GM12878 (cell line): ENCODE measurements around the gene CARHSP1. TPM values are rescaled to one million over a fixed set of nuclear protein-coding genes. Genes with fewer than 3 reads are reported as not detected.

Source experiments
- ATAC-seq: fragments of 200-7000 bp; cut with Tn5 transposase; 3 replicates; pipeline ENCODE4 v1.9.1; 2020; ENCODE audit warnings: mild to moderate bottlenecking, moderate library complexity
- BruUV-seq: library from RNA; stranded (reverse); fragments of 400-500 nt; replicated peaks from 2 replicates; lab custom pipeline; 2021; lab: Mats Ljungman, UMichigan
- CTCF ChIA-PET: fragments of 300-600 bp; sonication (Branson Sonifier 250); formaldehyde crosslinking; extraction: SDS; loops from one replicate; lab custom pipeline; 2021; ENCODE audit warnings: inconsistent platforms; lab: Yijun Ruan, JAX
- POLR2A ChIA-PET: fragments of 350-600 bp; formaldehyde crosslinking; extraction: SDS; loops from one replicate; lab custom pipeline; 2021; ENCODE audit warnings: inconsistent platforms; lab: Charles Lee
- RAD21 ChIA-PET: fragments of 300-600 bp; sonication (Branson Sonifier 250); formaldehyde crosslinking; loops from one replicate; lab custom pipeline; 2023; ENCODE audit warnings: antibody characterized with exemption; ENCODE audit not compliant: unreplicated experiment; lab: Charles Lee
- SMC1A ChIA-PET: fragments of 300-600 bp; sonication (Branson Sonifier 250); formaldehyde crosslinking; loops from one replicate; lab custom pipeline; 2023; ENCODE audit not compliant: unreplicated experiment, uncharacterized antibody; lab: Charles Lee
- DNase-seq: peaks from one replicate; pipeline ENCODE4 v3.0.0-alpha.2; 2011; ENCODE audit warnings: low read depth, low spot score
- FAIRE-seq: peaks from 3 replicates; lab custom pipeline; 2011; peaks lifted over from hg19 to GRCh38; lab: Jason Lieb, UNC
- H2AFZ ChIP-seq: 2 replicates; pipeline ENCODE4 v1.6.0; 2011; ENCODE audit warnings: low read depth, low read length, control low read depth; ENCODE audit not compliant: control insufficient read depth
- H3K27ac ChIP-seq: 2 replicates; pipeline ENCODE4 v1.5.1; 2011; ENCODE audit warnings: control low read depth; ENCODE audit not compliant: control insufficient read depth, insufficient read depth
- H3K27me3 ChIP-seq, 2 experiments: replicated peaks in 1 of 2; 2 replicates each; pipeline versions ENCODE4 v1.6.0 to v1.6.1; 2011; ENCODE audit warnings: low read length in 1 of 2; ENCODE audit not compliant: control insufficient read depth in 2 of 2, insufficient read depth in 2 of 2
- H3K36me3 ChIP-seq, 2 experiments: 2 replicates each; pipeline ENCODE4 v1.5.1; 2011; ENCODE audit warnings: low read length in 1 of 2; ENCODE audit not compliant: control insufficient read depth in 2 of 2, insufficient read depth in 2 of 2
- H3K4me1 ChIP-seq: 2 replicates; pipeline ENCODE4 v1.6.1; 2011; ENCODE audit warnings: mild to moderate bottlenecking, low read length, moderate library complexity, mixed read lengths; ENCODE audit not compliant: control insufficient read depth, insufficient read depth
- H3K4me2 ChIP-seq: 2 replicates; pipeline ENCODE4 v1.6.0; 2011; ENCODE audit warnings: control low read depth; ENCODE audit not compliant: control insufficient read depth, insufficient read depth
- H3K4me3 ChIP-seq: fragments of 200-600 bp; sonication (generic); 2 replicates; pipeline ENCODE4 v1.5.1; 2016
- H3K79me2 ChIP-seq: 2 replicates; pipeline ENCODE4 v1.6.0; 2011; ENCODE audit warnings: low read length; ENCODE audit not compliant: control insufficient read depth, insufficient read depth
- H3K9ac ChIP-seq: 2 replicates; pipeline ENCODE4 v1.8.0; 2011; ENCODE audit warnings: low read length, control low read depth, mixed read lengths; ENCODE audit not compliant: control insufficient read depth, insufficient read depth
- H3K9me3 ChIP-seq: replicated peaks from 3 replicates; pipeline ENCODE4 v1.5.1; 2011; ENCODE audit warnings: mild to moderate bottlenecking, low read length; ENCODE audit not compliant: control insufficient read depth, insufficient read depth
- H4K20me1 ChIP-seq: 2 replicates; pipeline ENCODE4 v1.6.0; 2011; ENCODE audit not compliant: control insufficient read depth, insufficient read depth
- CHD4 ChIP-seq: fragments of 200-600 bp; sonication (generic); IDR thresholded peaks from 2 replicates; pipeline ENCODE4 v1.6.1; 2016; ENCODE audit warnings: mild to moderate bottlenecking
- EGR1 ChIP-seq, 2 experiments: IDR thresholded peaks; 1 replicate in 1 of 2; 2 replicates in 1 of 2; pipeline ENCODE4 v1.6.1; 2011 to 2012; ENCODE audit warnings: low read depth in 2 of 2, low read length in 2 of 2, borderline replicate concordance in 1 of 2, mild to moderate bottlenecking in 1 of 2, moderate library complexity in 1 of 2
- ETV6 ChIP-seq, 2 experiments: fragments of 450-650 bp in 1 of 2; IDR thresholded peaks in 1 of 2; conservative IDR thresholded peaks in 1 of 2; 2 replicates each; pipeline ENCODE4 v1.6.1; 2014; ENCODE audit warnings: antibody characterized with exemption in 1 of 2, borderline replicate concordance in 1 of 2, low read depth in 1 of 2, mild to moderate bottlenecking in 1 of 2, moderate library complexity in 1 of 2
- POLR2AphosphoS5 ChIP-seq: IDR thresholded peaks from 2 replicates; pipeline ENCODE4 v1.6.1; 2011; ENCODE audit warnings: mild to moderate bottlenecking, low read length, inconsistent platforms
- RCOR1 ChIP-seq: conservative IDR thresholded peaks from 2 replicates; pipeline ENCODE4 v1.6.1; 2012; ENCODE audit warnings: low read depth, low read length, improper control_type of control experiment
- SIX5 ChIP-seq: IDR thresholded peaks from 2 replicates; pipeline ENCODE4 v1.6.1; 2011; ENCODE audit warnings: mild to moderate bottlenecking, low read depth, low read length, moderate library complexity; ENCODE audit not compliant: severe bottlenecking
- SMC3 ChIP-seq: IDR thresholded peaks from 2 replicates; pipeline ENCODE4 v1.6.1; 2011; ENCODE audit warnings: low read length, improper control_type of control experiment, borderline replicate concordance
- TARDBP ChIP-seq: IDR thresholded peaks from 2 replicates; pipeline ENCODE4 v1.6.1; 2016; ENCODE audit warnings: borderline replicate concordance
- YBX1 ChIP-seq: fragments of 450-650 bp; IDR thresholded peaks from 2 replicates; pipeline ENCODE4 v1.6.1; 2016; ENCODE audit warnings: antibody characterized with exemption
- WGBS: methylation state at CpG from one replicate; pipeline ENCODE4 v1.1.6; 2016; ENCODE audit warnings: low lambda C conversion rate; ENCODE audit not compliant: insufficient replicate concordance, insufficient coverage; ENCODE audit errors: missing lambda C conversion rate; 5-methylcytosine and 5-hydroxymethylcytosine counted together
- in situ Hi-C: fragments of 300-500 bp; cut with MboI; formaldehyde crosslinking; loops from 9 replicates; pipeline ENCODE4 v1.14.3; 2018; ENCODE audit warnings: mixed read lengths
- intact Hi-C: fragments of 100-400 bp; cut with micrococcal nuclease; formaldehyde crosslinking; loops from one replicate; pipeline ENCODE4 v1.14.2; 2022; ENCODE audit not compliant: unreplicated experiment
- polyA plus RNA-seq, 11 experiments: library from polyadenylated mRNA; depleted of rRNA in 4 of 11; unstranded in 6 of 11; stranded (reverse) in 5 of 11; fragments of >200 nt; fragmentation: Nextera tagmentation in 4 of 11; fragmentation: Illumina TruSeq in 1 of 11; extraction: Ambion mirVana in 4 of 11; extraction: Trizol in 1 of 11; gene quantifications; 1 replicate in 1 of 11; 2 replicates in 10 of 11; pipeline versions ENCODE4 v1.2.1 to v1.2.3, GENCODE V29; 2011 to 2016; ENCODE audit warnings: inconsistent platforms in 2 of 11, missing spikeins in 2 of 11, low read depth in 1 of 11
- total RNA-seq, 4 experiments: library from RNA; depleted of rRNA in 3 of 4; stranded (reverse); fragments of >200 nt in 3 of 4; fragmentation: Illumina TruSeq in 1 of 4; extraction: Trizol in 1 of 4; gene quantifications; 2 replicates each; pipeline versions ENCODE4 v1.2.1 to v1.2.3, GENCODE V29; 2013 to 2021
- TF ChIP-seq, protein P1 (sequence below): IDR thresholded peaks from 2 replicates; pipeline ENCODE4 v1.6.1; 2012; ENCODE audit warnings: low read depth, low read length, improper control_type of control experiment
- TF ChIP-seq, protein P2 (sequence below): IDR thresholded peaks from 2 replicates; pipeline ENCODE4 v1.6.1; 2011; ENCODE audit warnings: mild to moderate bottlenecking, low read depth, low read length, moderate library complexity; ENCODE audit not compliant: insufficient replicate concordance
- TF ChIP-seq, protein P3 (sequence below): fragments of 450-650 bp; IDR thresholded peaks from 2 replicates; pipeline ENCODE4 v1.6.1; 2017; ENCODE audit warnings: low read depth, mild to moderate bottlenecking, moderate library complexity

CARHSP1 gene
- total and polyA plus RNA-seq, 10 of the 15 experiments (the other 5 are each of a cell fraction or from before 2014, with no cell fraction given) = 5.5 to 112 (median 67.0) TPM

DNA sequence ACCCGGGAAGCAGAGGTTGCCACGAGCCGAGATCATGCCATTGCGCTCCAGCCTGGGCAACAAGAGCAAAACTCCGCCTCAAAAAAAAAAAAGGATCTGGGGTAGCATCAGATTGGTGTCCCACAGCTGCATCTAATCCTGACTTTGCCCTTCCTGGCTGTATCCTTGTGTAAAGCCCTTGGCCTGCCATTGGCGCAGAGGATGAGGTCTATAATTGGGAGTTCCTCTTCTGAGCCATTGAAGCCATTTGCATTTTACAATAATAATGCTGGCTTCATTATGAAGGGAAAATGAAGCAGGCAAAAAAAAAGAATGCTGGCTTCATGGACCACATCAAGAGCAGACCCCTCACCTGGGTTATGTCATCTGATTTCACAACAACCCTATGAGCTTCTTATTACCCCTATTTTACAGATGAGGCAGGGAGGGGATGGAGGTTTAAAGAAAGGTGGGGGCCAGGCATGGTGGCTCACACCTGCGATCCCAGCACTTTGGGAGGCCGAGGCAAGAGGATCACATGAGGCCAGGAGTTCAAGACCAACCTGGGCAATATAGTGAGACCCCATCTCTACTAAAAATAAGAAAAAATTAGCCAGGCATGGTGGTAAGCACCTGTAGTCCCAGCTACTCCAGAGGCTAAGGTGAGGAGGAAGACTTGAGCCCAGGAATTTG is 12.2 kb upstream of the CARHSP1 start:
- Histone ChIP-seq H4K20me1 (no peaks in the 10 kb centered on the region), H3K27ac (no peak overlapping the region), H3K9me3 (no peaks in the 10 kb centered on the region), H3K27me3 (no peaks in the 10 kb centered on the region), H3K79me2 (no peaks in the 10 kb centered on the region), H3K4me1 (peaks cover 6% of the 10 kb centered on the region), H3K4me2 (no peak overlapping the region), H2AFZ (no peak overlapping the region), H3K9ac (no peak overlapping the region), H3K4me3 (no peak overlapping the region), H3K36me3 (no peaks in the 10 kb centered on the region)
- intact Hi-C loops = loop anchor here (1.0 kb wide), 2 partner anchors 220 to 314 kb away; no protein-coding TSS in a partner anchor
- 82% methylated on average over 8 of the region's 8 CpGs for WGBS
- in situ Hi-C loops = loop anchor here (5.0 kb wide), 2 partner anchors 214 to 314 kb away; no protein-coding TSS in a partner anchor
- FAIRE-seq (no peak), ATAC-seq (no peak), DNase-seq (no peak)
- ChIA-PET RAD21 (interaction anchor here (0.7 to 4.4 kb wide), 17 partner anchors 10 to 314 kb away, joined by 3 to 44 read pairs (median 5); partner anchors contain the start of genes CARHSP1, PMM2 and TMEM186), POLR2A (interaction anchor here (1.3 kb wide), 2 partner anchors 10 to 12 kb away, joined by 4 read pairs; partner anchors contain the start of gene CARHSP1), SMC1A (interaction anchor here (0.6 to 6.0 kb wide), 20 partner anchors 9 to 315 kb away, joined by 3 to 37 read pairs (median 6); partner anchors contain the start of genes CARHSP1, PMM2 and TMEM186), CTCF (interaction anchor here (0.6 to 5.4 kb wide), 42 partner anchors 8 to 696 kb away, joined by 3 to 72 read pairs (median 5); partner anchors contain the start of genes CARHSP1, PMM2 and TMEM186)
- BruUV-seq = no TSS peak
- no peak for TF ChIP-seq ETV6 (conservative IDR thresholded peaks at IDR 0.05 in 1 of 2, IDR thresholded peaks at IDR 0.05 in 1 of 2; ENCODE audit: borderline replicate concordance in 1 of 2, low read depth in 1 of 2)
- TF ChIP-seq CHD4 = no peak
- no peak for TF ChIP-seq TARDBP
- TF ChIP-seq EGR1 (IDR thresholded peaks at IDR 0.05; ENCODE audit: borderline replicate concordance in 1 of 2, low read depth in 2 of 2, low read length in 2 of 2) = no peak
- TF ChIP-seq SMC3 = no peak
- TF ChIP-seq, protein P1, sequence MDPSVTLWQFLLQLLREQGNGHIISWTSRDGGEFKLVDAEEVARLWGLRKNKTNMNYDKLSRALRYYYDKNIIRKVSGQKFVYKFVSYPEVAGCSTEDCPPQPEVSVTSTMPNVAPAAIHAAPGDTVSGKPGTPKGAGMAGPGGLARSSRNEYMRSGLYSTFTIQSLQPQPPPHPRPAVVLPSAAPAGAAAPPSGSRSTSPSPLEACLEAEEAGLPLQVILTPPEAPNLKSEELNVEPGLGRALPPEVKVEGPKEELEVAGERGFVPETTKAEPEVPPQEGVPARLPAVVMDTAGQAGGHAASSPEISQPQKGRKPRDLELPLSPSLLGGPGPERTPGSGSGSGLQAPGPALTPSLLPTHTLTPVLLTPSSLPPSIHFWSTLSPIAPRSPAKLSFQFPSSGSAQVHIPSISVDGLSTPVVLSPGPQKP = no peak
- TF ChIP-seq, protein P2, sequence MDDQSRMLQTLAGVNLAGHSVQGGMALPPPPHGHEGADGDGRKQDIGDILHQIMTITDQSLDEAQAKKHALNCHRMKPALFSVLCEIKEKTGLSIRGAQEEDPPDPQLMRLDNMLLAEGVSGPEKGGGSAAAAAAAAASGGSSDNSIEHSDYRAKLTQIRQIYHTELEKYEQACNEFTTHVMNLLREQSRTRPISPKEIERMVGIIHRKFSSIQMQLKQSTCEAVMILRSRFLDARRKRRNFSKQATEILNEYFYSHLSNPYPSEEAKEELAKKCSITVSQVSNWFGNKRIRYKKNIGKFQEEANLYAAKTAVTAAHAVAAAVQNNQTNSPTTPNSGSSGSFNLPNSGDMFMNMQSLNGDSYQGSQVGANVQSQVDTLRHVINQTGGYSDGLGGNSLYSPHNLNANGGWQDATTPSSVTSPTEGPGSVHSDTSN = no peak
- TF ChIP-seq POLR2AphosphoS5 = no peak
- no peak for TF ChIP-seq SIX5
- no peak for TF ChIP-seq YBX1
- TF ChIP-seq, protein P3, sequence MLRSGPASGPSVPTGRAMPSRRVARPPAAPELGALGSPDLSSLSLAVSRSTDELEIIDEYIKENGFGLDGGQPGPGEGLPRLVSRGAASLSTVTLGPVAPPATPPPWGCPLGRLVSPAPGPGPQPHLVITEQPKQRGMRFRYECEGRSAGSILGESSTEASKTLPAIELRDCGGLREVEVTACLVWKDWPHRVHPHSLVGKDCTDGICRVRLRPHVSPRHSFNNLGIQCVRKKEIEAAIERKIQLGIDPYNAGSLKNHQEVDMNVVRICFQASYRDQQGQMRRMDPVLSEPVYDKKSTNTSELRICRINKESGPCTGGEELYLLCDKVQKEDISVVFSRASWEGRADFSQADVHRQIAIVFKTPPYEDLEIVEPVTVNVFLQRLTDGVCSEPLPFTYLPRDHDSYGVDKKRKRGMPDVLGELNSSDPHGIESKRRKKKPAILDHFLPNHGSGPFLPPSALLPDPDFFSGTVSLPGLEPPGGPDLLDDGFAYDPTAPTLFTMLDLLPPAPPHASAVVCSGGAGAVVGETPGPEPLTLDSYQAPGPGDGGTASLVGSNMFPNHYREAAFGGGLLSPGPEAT = no peak
- TF ChIP-seq RCOR1 = no peak
